ELR (cell line): Measurements from ENCODE around the gene TMTC2.

Experiments used
- DNase-seq: peaks from one replicate; pipeline ENCODE4 v3.0.0-alpha.2; 2015; ENCODE audit warnings: low read depth

Gene TMTC2

DNA sequence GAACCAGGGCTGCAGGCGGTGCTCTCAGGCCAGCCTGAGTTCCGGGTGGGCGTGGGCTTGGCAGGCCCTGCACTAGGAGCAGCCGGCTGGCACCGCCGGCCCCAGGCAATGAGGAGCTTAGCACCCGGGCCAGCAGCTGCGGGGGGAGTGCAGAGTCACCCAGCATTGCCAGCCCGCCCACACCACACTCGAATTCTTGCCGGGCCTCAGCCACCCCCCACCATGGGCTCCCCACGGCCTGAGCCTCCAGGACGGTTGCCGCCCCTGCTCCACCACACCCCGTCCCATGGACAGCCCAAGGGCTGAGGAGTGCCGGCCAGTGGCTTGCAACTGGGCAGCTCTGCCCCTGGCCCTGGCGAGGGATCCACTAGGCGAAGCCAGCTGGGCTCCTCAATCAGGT, 453.4 kb downstream of the TMTC2 start:
- DNase-seq = no peak

- DNase-seq = no peak
Measured at GRCh38 chr12:83141460-83141994, 454.8 kb downstream of the TMTC2 start.

- no peak for DNase-seq
Measured at GRCh38 chr12:83142914-83143313, 456.2 kb downstream of the TMTC2 start.

- no peak for DNase-seq
Measured at GRCh38 chr12:83143950-83144349, 457.2 kb downstream of the TMTC2 start.

DNA sequence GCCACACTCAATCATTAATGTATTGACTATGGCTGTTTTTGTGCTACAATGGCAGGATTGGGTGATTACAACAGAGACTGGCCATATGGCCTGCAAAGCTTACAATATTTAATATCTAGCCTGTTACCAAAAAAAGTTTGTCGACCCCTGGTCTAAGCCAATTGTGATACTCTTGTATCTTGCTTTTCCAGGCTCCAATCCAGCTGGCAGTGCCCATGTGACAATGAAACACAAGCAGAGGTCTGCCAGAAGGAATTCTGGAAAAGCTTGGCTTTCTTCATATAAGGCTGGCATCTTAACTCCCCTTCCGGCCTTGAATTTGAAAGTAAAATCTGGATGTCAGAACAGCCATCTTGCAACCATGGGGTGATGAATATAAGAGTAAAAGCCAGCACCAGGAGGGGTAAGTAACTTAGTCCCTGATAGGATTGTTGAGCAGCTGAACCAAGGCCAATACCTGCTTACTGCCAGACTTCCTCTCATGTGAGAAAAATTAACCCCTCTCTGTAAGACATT, 458.7 kb downstream of the TMTC2 start:
- no peak for DNase-seq

- DNase-seq = no peak
Measured at GRCh38 chr12:83147341-83147740, 460.6 kb downstream of the TMTC2 start.

DNA sequence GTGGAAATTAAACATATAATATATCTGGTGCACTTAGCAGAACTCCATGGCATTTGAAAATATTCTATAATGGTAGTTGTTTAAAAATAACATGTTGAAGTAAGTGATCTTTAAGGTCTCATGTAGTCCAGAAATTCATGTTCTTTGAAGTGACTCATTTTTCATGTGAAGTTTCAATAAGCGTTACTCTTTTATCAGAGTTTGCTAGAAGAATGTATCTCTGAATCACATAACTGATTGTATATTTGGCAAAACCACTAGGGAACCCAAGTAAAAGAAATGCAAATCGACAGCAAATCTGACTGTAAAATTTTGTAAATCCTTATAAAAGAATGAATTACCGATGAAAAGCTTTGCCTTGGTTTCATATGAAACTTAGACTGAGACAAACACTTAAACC, 463.3 kb downstream of the TMTC2 start:
- DNase-seq = no peak

GRCh38 chr12:83150465-83151189, 463.9 kb downstream of the TMTC2 start:
- no peak for DNase-seq

DNA sequence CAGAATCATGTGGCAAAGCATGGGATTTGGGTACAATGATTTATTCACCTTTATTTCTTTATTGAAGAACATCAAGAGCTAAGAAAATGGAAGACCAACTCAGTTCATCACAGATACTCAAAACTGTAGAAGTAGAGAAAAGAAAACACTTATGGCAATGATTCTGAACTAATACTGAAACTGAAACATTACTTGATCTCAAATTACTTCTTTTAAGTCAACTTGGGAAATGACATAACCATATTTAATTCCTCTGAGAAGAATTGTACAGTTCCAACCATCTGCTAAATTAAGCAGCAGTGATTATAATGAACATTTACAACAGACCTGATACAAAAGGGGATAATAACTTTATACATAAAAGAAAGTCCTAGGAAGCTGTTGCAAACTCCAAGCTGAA, 466.5 kb downstream of the TMTC2 start:
- DNase-seq = no peak

- no peak for DNase-seq
Measured at GRCh38 chr12:83156815-83157214, 470.1 kb downstream of the TMTC2 start.

DNA sequence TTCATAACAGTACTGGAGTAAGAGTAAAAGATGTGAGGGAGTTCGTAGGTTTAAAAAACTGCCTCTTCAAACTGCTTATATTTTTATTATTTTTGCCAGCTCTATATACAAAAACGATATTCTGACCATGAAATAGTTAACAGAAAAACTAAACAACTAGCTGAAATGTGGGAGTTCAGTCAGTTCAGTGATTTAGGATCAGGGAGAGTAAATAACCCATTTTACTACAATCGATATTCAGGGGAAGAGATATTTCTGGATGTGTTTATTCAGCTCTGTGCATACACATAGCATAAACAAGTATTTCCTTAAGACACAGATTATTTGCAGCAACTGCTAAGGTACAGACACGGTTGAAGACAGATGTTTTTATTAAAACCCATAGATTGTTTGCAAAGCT, 470.9 kb downstream of the TMTC2 start:
- DNase-seq = no peak

DNA sequence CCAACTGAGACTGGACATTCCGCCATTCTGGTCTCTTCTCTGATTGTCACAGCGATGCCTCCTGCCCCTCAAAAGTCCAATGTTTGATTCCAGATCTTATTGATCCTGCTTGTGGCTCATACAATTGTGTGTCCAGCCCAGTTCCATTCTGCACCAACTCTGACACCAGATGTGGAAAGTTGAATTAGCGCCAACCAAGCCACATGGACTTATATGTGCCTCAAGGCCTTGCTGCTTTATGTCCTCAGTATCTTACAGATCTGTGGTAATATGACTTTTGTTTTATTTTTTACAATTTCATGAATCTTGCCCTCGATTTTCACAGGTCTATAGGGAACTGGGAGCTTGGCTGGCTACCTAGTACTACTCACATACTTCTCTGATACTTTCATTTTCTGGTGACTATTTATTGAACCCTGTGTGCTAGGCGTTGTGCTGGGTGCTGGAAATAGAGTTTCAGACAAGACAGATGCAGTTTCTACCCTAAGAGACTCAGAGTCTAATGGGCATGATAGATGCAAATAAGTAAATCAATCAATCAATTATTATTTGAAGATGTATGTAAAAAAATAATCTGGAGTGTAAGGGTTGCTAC, 472.0 kb downstream of the TMTC2 start:
- DNase-seq = no peak

GRCh38 chr12:83161456-83161855, 474.8 kb downstream of the TMTC2 start:
- no peak for DNase-seq

DNA sequence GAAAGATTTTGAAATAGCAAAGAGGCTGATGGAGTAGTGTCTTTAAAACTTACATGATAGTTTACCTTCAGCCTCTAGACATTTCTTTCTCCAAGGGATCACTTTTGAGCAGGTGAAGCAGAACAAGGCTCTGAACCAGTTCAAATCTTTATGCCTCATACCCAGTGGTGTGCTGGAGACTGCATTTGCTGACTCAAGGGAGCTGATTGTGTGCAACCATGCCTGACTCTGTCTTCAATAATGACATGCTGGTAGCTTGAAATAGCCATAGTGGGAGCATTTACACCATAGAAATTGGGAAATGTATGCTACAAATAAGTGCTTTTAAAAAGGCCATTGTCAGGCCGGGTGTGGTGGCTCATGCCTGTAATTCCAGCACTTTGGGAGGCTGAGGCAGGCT, 482.0 kb downstream of the TMTC2 start:
- DNase-seq = no peak

- DNase-seq = no peak
Measured at GRCh38 chr12:83172441-83172840, 485.7 kb downstream of the TMTC2 start.

- DNase-seq = no peak
Measured at GRCh38 chr12:83172866-83173649, 486.4 kb downstream of the TMTC2 start.

DNA sequence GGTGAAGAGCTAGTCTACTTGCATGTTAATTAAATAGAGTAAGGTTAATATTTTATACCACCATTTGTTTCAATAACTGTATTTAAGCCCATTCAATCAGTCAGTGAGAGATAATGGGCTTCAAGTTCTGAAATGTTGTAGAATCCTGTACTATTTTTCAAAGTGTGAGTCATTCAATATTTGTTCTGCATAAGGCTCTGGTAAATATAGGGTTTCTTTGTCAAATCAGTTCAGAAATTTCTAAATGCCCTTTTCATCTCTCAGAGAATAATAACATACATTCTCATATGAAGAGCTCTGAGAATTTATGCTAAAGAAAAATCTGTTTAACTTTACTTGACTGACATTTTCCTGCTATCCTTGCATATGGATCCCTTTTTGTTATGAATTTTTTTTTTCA, 493.3 kb downstream of the TMTC2 start:
- DNase-seq = no peak

- DNase-seq = no peak
Measured at GRCh38 chr12:83181074-83181473, 494.4 kb downstream of the TMTC2 start.

DNA sequence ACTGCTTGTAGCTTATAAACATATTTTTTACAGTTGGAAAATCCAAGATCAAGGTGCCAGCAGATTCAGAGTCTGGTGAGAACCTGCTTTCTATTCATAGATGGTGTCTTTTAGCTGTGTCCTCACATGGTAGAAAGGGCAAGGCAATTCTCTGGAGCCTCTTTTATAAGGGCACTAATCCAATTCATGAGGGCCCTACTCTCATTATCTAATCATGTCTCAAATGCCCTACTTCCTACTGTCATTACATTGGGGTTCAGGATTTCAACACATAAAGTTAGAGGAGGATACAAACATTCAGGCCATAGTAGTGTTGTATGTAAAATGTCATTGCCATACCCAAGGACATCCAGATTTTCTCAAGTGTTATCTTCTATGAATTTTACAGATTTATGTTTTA, 496.4 kb downstream of the TMTC2 start:
- DNase-seq = no peak
